ENCODE data around the gene ATAD3B.
"Not testable (repeated sequence)": the region's sequence is repeated elsewhere in the genome, so short reads cannot be mapped to it uniquely, and the experiment has no call there.

The ATAD3B gene

GRCh38 chr1:1512425-1512824 lies 40.9 kb downstream of the ATAD3B start:
- peak overlapping the region; percentile 52 for H3K4me3 ChIP-seq (ENCODE audit: low read depth, low read length)
- not testable (repeated sequence) for H3K27me3 ChIP-seq (ENCODE audit: control insufficient read depth, insufficient read depth, low read length); H3K36me3 ChIP-seq (ENCODE audit: control insufficient read depth, insufficient read depth, low read length); H3K9ac ChIP-seq (ENCODE audit: low read depth, low read length); H3K9me3 ChIP-seq (ENCODE audit: control insufficient read depth, insufficient read depth, low read length); H3K4me1 ChIP-seq (ENCODE audit: control insufficient read depth, insufficient read depth, low read length)

DNA sequence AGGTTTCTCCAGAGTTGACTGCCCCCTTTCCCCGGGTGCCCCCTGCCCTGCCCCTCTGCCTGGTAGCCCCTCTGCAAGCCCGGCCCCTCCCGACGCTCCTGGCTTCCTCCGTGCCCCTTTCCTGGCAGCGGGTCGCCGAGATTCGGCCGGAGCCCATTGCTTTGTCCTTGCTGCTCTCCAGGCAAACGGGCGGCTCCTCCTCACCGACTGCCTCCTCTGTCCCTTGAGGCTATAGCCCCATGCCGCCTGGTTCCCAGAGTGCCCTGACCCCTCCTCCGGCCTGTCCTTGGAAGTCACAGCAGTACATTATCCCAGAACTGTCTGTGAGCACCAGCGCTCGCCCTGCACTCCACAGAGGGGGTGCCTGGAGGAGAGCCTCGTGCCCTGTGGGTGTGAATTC lies 42.1 kb downstream of the ATAD3B start:
- not testable (repeated sequence) for H3K4me3 ChIP-seq (ENCODE audit: low read depth, low read length); H3K9me3 ChIP-seq (ENCODE audit: control insufficient read depth, insufficient read depth, low read length); H3K4me1 ChIP-seq (ENCODE audit: control insufficient read depth, insufficient read depth, low read length); H3K27me3 ChIP-seq (ENCODE audit: control insufficient read depth, insufficient read depth, low read length); H3K9ac ChIP-seq (ENCODE audit: low read depth, low read length)
- peaks cover 12% of the 10 kb centered on the region for H3K36me3 ChIP-seq (ENCODE audit: control insufficient read depth, insufficient read depth, low read length)

DNA sequence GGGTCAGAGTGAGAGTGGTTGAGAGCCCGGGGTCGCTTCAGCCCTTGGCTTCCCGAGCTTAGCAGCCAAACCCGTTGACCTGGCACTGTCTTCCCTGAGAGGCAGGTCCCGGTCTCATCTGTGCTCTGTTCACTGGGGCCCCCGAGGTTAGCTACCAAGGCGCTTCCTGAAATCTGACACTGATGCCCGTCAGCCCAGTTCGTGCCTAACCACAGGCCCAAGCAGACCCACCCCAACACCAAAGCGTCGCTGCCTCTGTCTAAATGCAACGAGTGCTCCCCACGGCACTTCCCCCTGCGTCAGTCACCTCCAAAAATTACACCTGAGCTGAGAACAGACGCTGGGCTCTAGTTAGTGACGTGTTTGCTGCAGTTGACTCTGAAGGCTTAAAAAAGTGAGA lies 42.8 kb downstream of the ATAD3B start:
- not testable (repeated sequence) for H3K4me3 ChIP-seq (ENCODE audit: low read depth, low read length); H3K9me3 ChIP-seq (ENCODE audit: control insufficient read depth, insufficient read depth, low read length); H3K4me1 ChIP-seq (ENCODE audit: control insufficient read depth, insufficient read depth, low read length); H3K9ac ChIP-seq (ENCODE audit: low read depth, low read length); H3K27me3 ChIP-seq (ENCODE audit: control insufficient read depth, insufficient read depth, low read length)
- peaks cover 12% of the 10 kb centered on the region for H3K36me3 ChIP-seq (ENCODE audit: control insufficient read depth, insufficient read depth, low read length)

GRCh38 chr1:1516923-1517322 lies 45.4 kb downstream of the ATAD3B start:
- H3K4me3 ChIP-seq (ENCODE audit: low read depth, low read length); H3K9me3 ChIP-seq (ENCODE audit: control insufficient read depth, insufficient read depth, low read length); H3K27me3 ChIP-seq (ENCODE audit: control insufficient read depth, insufficient read depth, low read length); H3K9ac ChIP-seq (ENCODE audit: low read depth, low read length); H3K4me1 ChIP-seq (ENCODE audit: control insufficient read depth, insufficient read depth, low read length): not testable (repeated sequence)
- peaks cover 27% of the 10 kb centered on the region for H3K36me3 ChIP-seq (ENCODE audit: control insufficient read depth, insufficient read depth, low read length)

DNA sequence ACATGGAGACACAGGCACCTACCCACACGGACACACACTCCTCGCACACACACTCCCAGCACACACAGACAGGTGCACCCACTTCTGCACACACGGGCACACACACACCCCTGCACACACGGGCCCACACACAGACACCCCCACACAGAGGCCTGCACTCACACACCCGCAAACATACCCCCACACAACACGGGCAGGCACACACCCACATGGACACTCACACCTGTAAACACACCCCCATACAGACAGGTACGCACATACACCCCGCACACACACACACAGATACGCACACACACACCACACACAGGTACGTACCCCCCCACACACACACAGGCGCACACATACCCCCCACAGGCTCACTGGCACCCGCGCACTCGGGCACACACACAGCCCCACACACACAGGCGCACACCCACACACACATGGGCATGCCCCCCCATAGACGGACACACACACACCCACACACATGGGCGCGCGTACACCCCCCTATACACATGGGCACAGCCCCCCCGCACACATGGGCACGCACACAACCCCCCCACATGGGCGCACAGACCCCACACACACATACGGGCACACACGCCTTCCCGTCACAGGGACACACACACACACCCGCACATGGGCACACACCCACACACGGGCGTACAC lies 46.5 kb downstream of the ATAD3B start:
- Histone ChIP-seq H3K4me3 (ENCODE audit: low read depth, low read length) (no peak overlapping the region), H3K4me1 (ENCODE audit: control insufficient read depth, insufficient read depth, low read length) (no peaks in the 10 kb centered on the region), H3K27me3 (ENCODE audit: control insufficient read depth, insufficient read depth, low read length) (no peaks in the 10 kb centered on the region), H3K9ac (ENCODE audit: low read depth, low read length) (no peak overlapping the region), H3K36me3 (ENCODE audit: control insufficient read depth, insufficient read depth, low read length) (peaks cover 27% of the 10 kb centered on the region), H3K9me3 (ENCODE audit: control insufficient read depth, insufficient read depth, low read length) (no peaks in the 10 kb centered on the region)

GRCh38 chr1:1518621-1519007 lies 47.0 kb downstream of the ATAD3B start:
- H3K9ac ChIP-seq (ENCODE audit: low read depth, low read length); H3K4me3 ChIP-seq (ENCODE audit: low read depth, low read length); H3K9me3 ChIP-seq (ENCODE audit: control insufficient read depth, insufficient read depth, low read length); H3K27me3 ChIP-seq (ENCODE audit: control insufficient read depth, insufficient read depth, low read length); H3K4me1 ChIP-seq (ENCODE audit: control insufficient read depth, insufficient read depth, low read length): not testable (repeated sequence)
- H3K36me3 ChIP-seq (ENCODE audit: control insufficient read depth, insufficient read depth, low read length) = peaks cover 32% of the 10 kb centered on the region

DNA sequence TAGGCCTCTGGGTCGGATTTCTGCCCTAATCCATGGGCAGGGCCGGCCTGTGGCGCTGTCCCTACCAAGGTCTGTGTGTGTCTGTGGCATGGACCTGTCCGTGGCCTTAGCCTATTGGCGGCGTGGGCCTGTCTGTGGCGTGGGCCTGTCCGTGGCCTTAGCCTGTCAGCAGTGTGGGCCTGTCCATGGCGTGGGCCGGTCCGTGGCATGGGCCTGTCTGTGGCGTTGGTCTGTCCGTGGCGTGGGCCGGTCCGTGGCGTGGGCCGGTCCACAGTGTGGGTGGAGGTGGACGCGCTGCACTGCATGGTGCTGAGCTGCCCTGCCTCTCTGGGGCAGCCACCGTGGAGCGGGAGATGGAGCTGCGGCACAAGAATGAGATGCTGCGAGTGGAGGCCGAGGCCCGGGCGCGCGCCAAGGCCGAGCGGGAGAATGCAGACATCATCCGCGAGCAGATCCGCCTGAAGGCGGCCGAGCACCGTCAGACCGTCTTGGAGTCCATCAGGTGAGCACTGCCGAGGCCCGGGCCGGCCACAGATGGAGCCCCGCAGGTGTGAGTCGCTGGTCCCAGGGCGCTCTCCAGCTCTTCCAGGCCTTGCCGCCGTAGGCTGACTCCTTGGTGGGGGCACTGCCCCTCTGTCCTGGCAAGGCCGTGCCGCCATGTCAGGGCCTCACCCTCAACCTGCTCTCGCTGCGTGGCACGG lies 48.4 kb downstream of the ATAD3B start:
- H3K27me3 ChIP-seq (ENCODE audit: control insufficient read depth, insufficient read depth, low read length); H3K9ac ChIP-seq (ENCODE audit: low read depth, low read length); H3K9me3 ChIP-seq (ENCODE audit: control insufficient read depth, insufficient read depth, low read length); H3K4me3 ChIP-seq (ENCODE audit: low read depth, low read length); H3K4me1 ChIP-seq (ENCODE audit: control insufficient read depth, insufficient read depth, low read length): not testable (repeated sequence)
- H3K36me3 ChIP-seq (ENCODE audit: control insufficient read depth, insufficient read depth, low read length) = peaks cover 35% of the 10 kb centered on the region

GRCh38 chr1:1521331-1521730 lies 49.8 kb downstream of the ATAD3B start:
- no peaks in the 10 kb centered on the region for H3K27me3 ChIP-seq (ENCODE audit: control insufficient read depth, insufficient read depth, low read length)
- no peak overlapping the region for H3K9ac ChIP-seq (ENCODE audit: low read depth, low read length)
- H3K4me1 ChIP-seq (ENCODE audit: control insufficient read depth, insufficient read depth, low read length) = no peaks in the 10 kb centered on the region
- peaks cover 37% of the 10 kb centered on the region for H3K36me3 ChIP-seq (ENCODE audit: control insufficient read depth, insufficient read depth, low read length)
- H3K9me3 ChIP-seq (ENCODE audit: control insufficient read depth, insufficient read depth, low read length) = no peaks in the 10 kb centered on the region
- H3K4me3 ChIP-seq (ENCODE audit: low read depth, low read length) = no peak overlapping the region

GRCh38 chr1:1522536-1522935 lies 51.0 kb downstream of the ATAD3B start:
- not testable (repeated sequence) for H3K4me1 ChIP-seq (ENCODE audit: control insufficient read depth, insufficient read depth, low read length); H3K4me3 ChIP-seq (ENCODE audit: low read depth, low read length); H3K9me3 ChIP-seq (ENCODE audit: control insufficient read depth, insufficient read depth, low read length); H3K9ac ChIP-seq (ENCODE audit: low read depth, low read length); H3K27me3 ChIP-seq (ENCODE audit: control insufficient read depth, insufficient read depth, low read length)
- peaks cover 42% of the 10 kb centered on the region for H3K36me3 ChIP-seq (ENCODE audit: control insufficient read depth, insufficient read depth, low read length)

DNA sequence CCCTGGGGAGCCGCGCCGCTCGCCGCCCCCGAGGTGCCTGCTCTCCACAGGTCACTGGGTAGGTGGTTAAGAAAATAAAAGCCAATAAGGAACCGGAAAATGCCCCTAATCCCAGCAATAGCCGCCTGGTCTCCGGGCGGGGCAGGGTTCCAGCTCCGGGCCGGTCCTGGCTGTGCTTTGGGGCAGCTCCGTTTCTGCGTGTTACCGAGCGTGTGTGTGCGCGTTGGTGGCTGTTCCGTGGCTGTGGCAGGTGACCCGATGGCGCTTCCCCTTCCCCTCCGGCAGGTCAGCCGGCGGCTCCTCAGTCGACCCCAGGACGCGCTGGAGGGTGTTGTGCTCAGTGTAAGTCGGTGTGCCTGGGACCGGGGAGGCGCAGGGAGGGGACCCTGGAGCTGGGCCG lies 51.7 kb downstream of the ATAD3B start:
- not testable (repeated sequence) for H3K9ac ChIP-seq (ENCODE audit: low read depth, low read length); H3K27me3 ChIP-seq (ENCODE audit: control insufficient read depth, insufficient read depth, low read length); H3K9me3 ChIP-seq (ENCODE audit: control insufficient read depth, insufficient read depth, low read length); H3K4me1 ChIP-seq (ENCODE audit: control insufficient read depth, insufficient read depth, low read length); H3K4me3 ChIP-seq (ENCODE audit: low read depth, low read length)
- H3K36me3 ChIP-seq (ENCODE audit: control insufficient read depth, insufficient read depth, low read length) = peaks cover 38% of the 10 kb centered on the region

DNA sequence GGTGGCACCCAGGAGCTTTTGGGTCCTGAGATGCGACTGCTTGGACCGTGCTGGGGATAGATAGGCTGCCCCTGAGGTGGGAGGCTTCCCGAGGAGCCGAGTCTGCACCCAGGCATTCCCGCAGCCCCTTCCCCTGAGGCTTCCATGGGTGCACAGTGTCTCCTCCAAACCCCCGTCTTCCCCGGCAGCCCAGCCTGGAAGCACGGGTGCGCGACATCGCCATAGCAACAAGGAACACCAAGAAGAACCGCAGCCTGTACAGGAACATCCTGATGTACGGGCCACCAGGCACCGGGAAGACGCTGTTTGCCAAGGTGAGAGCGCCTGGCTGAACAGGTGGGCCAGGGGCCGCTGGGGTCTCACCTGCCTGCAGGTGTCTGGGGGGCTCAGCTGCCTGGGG lies 52.1 kb downstream of the ATAD3B start:
- not testable (repeated sequence) for H3K9ac ChIP-seq (ENCODE audit: low read depth, low read length); H3K4me3 ChIP-seq (ENCODE audit: low read depth, low read length); H3K4me1 ChIP-seq (ENCODE audit: control insufficient read depth, insufficient read depth, low read length); H3K9me3 ChIP-seq (ENCODE audit: control insufficient read depth, insufficient read depth, low read length); H3K27me3 ChIP-seq (ENCODE audit: control insufficient read depth, insufficient read depth, low read length)
- peaks cover 36% of the 10 kb centered on the region for H3K36me3 ChIP-seq (ENCODE audit: control insufficient read depth, insufficient read depth, low read length)

- H3K27me3 ChIP-seq (ENCODE audit: control insufficient read depth, insufficient read depth, low read length); H3K9ac ChIP-seq (ENCODE audit: low read depth, low read length); H3K4me3 ChIP-seq (ENCODE audit: low read depth, low read length); H3K9me3 ChIP-seq (ENCODE audit: control insufficient read depth, insufficient read depth, low read length); H3K4me1 ChIP-seq (ENCODE audit: control insufficient read depth, insufficient read depth, low read length): not testable (repeated sequence)
- peaks cover 45% of the 10 kb centered on the region for H3K36me3 ChIP-seq (ENCODE audit: control insufficient read depth, insufficient read depth, low read length)
Observed at GRCh38 chr1:1524750-1525383, 53.3 kb downstream of the ATAD3B start.

Data from iPS-15b (cell line).